Prostate gland (tissue), 2 donors: ENCODE data around the gene KCNIP3.
"Not testable (repeated sequence)": the region's sequence is repeated elsewhere in the genome, so short reads cannot be mapped to it uniquely, and the experiment has no call there.

Source experiments
- CTCF ChIP-seq, 4 experiments: fragments of 200-600 bp in 2 of 4; fragments of 450-650 bp in 2 of 4; sonication (generic) in 2 of 4; IDR thresholded peaks; 1 replicate in 3 of 4; 2 replicates in 1 of 4; pipeline ENCODE4 v1.5.1; 2016 to 2019; ENCODE audit warnings: antibody characterized with exemption in 4 of 4, mild to moderate bottlenecking in 2 of 4, moderate library complexity in 2 of 4
- POLR2A ChIP-seq: fragments of 450-650 bp; IDR thresholded peaks from one replicate; pipeline ENCODE4 v1.6.1; 2016; ENCODE audit warnings: antibody characterized with exemption, mild to moderate bottlenecking

- TF ChIP-seq CTCF (IDR thresholded peaks at IDR 0.05); POLR2A: not testable (repeated sequence)
These were observed 58.3 kb downstream of the KCNIP3 start for GRCh38 chr2:95355486-95355885.
